Retina (tissue), 1 donor: Measurements from ENCODE around the gene P2RX4.
A peak's percentile ranks its signal among the peaks of the same experiment; 100 is the strongest.
"Not testable (repeated sequence)": the region's sequence is repeated elsewhere in the genome, so short reads cannot be mapped to it uniquely, and the experiment has no call there.

Source experiments
- DNase-seq: peaks from one replicate; pipeline ENCODE4 v3.0.0-alpha.2; 2016

The P2RX4 gene, protein sequence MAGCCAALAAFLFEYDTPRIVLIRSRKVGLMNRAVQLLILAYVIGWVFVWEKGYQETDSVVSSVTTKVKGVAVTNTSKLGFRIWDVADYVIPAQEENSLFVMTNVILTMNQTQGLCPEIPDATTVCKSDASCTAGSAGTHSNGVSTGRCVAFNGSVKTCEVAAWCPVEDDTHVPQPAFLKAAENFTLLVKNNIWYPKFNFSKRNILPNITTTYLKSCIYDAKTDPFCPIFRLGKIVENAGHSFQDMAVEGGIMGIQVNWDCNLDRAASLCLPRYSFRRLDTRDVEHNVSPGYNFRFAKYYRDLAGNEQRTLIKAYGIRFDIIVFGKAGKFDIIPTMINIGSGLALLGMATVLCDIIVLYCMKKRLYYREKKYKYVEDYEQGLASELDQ

DNA sequence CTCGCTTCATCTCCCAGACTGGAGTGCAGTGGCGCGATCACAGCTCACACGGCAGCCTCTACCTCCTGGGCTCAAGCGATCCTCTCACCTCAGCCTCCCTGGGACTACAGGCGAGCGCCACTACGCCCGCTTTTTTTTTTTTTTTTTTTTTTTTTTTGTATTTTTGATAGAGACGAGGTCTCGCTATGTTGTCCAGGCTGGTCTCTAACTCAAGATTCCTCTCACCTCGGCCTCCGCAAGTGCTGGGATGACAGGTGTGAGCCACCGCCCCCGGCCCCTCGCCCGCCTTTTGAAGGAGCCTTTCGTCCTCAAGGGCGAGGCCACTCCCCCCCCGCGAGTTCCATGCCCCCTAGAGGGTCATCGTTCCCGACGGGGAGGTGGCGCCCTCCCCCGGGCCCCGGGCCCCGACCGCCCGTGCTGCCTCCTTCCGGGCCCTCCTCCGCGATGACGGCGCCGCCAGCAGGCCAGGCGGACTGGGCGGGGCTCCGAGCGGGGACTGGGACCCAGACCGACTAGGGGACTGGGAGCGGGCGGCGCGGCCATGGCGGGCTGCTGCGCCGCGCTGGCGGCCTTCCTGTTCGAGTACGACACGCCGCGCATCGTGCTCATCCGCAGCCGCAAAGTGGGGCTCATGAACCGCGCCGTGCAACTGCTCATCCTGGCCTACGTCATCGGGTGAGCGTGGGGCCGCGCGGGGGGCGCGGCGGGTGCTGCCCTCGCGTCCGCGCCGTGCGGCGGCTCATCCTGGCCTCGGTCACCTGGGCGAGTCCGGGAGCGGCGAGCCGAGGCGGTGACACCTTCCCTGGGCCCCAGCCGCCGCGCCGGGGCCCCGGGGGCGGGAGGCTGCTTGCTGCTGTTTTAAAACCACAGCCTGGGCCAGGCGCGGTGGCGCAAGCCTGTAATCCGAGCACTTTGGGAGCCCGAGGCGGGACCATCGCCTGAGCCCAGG lies at the start of gene P2RX4:
P2RX4 (plus strand) TSS at position 506 of the 949 bp plus-strand sequence; CDS start at position 542, 36 bp downstream.
- DNase-seq, result peak; percentile 90

DNA sequence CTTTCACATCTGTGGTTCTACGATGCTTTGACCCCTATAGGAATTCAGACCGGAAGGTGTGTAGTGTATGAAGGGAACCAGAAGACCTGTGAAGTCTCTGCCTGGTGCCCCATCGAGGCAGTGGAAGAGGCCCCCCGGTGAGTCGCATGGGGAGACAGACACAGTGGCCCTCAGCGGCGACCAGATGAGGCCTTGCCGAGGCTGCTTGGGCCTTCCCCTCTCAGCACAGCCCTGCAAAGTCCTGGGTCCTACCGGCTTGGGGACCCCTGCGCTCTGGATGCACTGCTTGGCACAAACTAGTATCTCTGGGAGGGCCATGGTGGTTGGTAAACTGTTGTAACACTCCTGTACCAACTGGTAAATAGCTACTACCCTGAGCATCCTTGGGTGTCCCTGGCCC lies 47.5 kb upstream of the P2RX4 start:
- DNase-seq, result no peak

DNA sequence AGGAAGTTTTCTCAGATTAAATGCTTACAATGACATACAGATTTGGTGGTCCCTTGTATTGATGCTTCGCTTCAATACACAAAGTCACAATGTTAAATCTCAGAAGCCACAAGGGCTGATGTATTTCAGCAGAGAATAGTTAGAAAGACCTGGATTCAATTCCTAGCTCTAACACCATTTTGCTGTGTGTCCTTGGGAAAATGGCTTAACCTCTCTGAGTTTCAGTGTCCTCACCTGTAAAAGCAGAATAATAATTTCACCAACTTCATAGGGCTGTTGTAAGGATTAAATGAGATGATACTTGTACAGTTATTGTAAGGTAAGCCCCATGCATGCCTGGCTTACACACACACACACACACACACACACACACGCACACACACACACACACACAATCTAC lies 46.9 kb upstream of the P2RX4 start:
- DNase-seq, result no peak

DNA sequence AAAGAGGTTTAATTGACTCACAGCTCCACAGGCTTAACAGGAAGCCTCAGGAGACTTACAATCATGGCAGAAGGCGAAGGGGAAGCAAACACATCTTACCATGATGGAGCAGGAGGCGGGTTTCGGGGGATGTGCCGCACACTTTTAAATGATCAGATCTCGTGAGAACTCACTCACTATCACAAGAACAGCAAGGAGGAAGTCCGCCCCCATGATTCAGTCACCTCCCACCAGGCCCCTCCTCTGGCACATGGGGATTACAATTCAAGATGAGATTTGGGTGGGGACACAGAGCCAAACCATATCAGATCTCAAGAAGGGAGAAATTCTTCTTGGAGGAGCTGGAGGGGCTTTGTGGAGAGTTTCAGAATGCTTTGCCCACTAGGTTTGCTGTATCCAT lies 45.1 kb upstream of the P2RX4 start:
- not testable (repeated sequence) for DNase-seq

DNA sequence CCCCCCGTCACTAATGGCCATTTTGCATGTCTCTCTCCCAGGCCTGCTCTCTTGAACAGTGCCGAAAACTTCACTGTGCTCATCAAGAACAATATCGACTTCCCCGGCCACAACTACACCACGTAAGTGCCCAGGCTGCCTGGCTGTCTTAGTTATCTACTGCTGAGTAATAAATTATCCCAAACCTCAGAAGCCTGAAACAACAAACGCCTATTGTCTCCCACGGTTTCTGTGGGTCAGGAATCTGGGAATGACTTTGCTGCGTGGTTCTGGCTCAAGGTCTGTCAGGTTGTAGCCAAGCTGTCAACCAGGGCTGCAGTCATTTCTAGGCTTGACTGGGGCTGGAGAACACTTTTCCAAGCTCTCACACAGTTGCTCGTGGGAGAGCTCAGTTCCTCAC lies 44.6 kb upstream of the P2RX4 start:
- no peak for DNase-seq

DNA sequence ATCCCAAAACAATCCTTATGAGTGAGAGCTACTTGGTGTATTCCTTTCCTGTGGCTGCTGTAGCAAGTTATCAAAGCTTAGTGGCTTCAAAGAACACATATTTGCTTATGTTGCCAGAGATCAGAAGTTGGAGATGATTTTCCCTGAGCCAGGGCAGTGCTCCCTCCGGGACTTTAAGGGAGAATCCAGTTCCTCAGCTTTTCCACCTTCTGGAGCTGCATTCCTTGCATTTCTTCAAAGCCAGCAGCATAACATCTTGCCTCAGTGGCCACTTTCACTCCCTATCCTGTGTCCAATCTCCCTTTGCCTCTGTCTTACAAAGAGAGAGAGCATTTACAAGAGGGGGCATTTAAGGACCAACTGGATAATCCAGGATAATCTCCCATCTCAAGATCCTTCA lies 43.6 kb upstream of the P2RX4 start:
- DNase-seq, result no peak

DNA sequence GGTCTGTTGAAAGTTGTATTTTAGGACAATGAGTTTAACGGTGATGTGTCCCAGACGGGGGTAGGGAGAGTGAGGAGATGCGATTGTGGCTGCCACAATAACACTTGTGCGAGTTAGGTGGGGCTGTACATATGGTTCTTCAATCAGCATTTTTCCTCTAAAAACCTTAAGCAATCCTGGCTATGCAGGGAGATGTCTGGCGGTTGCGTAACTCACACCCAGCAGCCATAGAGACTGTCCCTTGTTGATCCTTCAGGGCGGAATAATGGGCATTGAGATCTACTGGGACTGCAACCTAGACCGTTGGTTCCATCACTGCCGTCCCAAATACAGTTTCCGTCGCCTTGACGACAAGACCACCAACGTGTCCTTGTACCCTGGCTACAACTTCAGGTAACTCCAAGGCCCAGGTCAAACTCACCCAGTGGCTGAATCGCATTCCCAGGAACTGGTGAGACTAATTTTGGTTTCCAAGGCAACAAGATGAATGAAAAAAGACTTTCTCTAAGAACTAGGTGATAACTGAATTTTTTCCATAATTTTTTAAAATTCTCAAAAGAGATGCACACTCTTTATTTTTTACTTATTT lies 42.6 kb upstream of the P2RX4 start:
- DNase-seq, result no peak

DNA sequence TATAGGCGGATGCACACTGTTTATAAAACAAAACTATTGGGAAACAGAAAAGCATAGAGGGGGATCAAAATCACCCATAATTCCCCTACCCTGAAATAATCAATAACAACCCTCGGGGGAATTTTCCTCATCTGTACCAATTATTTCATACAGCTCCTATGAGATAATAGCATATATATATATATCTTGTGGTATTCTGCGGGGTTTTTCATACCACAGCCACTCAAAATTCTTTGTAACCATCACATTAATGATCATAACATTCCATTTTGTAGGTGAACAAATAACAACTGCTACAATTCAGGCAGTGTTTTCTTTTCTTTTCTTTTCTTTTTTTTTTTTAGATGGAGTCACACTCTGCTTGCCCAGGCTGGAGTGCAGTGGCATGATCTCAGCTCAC lies 42.0 kb upstream of the P2RX4 start:
- no peak for DNase-seq

DNA sequence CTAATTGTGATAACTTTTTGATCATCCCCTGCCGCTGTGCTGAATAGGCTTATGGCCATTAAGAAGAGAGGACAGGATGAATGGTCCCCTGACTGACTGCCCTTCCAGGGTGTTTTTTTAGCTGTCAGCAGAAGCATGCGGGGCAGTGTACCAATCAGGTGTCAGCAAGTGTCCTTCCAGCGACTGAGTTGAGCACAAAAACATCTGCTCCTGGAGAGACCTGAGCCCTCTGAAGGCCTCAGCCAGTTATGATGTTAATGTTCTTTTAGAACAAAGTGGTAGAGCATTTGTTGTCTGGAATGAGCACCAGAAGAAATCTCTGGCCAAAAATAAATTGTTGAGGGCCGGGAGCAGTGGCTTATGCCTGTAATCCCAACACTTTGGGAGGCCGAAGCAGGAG lies 39.8 kb upstream of the P2RX4 start:
- DNase-seq, result no peak

DNA sequence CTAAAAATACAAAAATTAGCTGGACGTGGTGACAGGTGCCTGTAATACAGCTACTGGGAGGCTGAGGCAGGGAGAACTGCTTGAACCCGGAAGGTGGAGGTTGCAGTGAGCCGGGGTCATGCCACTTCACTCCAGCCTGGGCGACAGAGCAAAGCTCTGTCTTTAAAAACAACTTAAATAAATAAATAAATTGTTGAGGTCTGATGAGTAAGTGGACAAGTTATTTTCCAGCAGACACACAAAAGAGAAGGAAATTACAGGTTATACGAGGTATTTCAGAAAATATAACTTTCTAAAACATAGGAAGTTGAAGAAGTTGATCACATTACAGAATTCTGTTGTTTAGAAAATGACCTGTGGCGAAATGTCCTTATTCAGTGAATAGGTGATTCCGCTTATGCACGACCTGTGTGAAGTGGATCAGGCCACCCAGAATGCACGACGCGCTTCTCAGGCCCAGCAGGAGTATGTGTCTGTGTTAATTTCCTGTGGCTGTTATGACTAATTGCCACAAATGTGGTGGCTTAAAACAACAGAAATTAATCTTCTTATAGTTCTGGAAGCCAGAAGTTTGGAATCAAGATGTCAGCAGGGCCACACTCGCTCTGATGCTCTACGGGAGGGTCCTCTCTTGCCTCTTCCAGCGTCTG lies 39.2 kb upstream of the P2RX4 start:
- no peak for DNase-seq

DNA sequence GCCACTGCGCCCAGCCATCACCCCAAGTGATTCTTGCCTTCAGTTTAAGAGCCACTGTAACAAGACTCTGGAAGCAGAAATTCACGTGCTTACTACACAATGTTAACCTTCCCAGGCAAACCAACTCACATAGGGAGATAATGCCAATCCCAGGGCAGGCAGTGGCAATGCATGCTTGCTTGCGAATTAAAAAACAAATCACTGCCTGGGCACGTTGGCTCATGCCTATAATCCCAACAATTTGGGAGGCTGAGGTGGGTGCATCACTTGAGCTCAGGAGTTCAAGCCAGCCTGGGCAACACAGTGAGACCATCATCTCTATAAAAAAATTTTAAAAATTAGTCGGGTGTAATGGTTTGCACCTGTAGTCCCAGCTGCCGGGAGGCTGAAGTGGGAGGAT lies 37.8 kb upstream of the P2RX4 start:
- no peak for DNase-seq

DNA sequence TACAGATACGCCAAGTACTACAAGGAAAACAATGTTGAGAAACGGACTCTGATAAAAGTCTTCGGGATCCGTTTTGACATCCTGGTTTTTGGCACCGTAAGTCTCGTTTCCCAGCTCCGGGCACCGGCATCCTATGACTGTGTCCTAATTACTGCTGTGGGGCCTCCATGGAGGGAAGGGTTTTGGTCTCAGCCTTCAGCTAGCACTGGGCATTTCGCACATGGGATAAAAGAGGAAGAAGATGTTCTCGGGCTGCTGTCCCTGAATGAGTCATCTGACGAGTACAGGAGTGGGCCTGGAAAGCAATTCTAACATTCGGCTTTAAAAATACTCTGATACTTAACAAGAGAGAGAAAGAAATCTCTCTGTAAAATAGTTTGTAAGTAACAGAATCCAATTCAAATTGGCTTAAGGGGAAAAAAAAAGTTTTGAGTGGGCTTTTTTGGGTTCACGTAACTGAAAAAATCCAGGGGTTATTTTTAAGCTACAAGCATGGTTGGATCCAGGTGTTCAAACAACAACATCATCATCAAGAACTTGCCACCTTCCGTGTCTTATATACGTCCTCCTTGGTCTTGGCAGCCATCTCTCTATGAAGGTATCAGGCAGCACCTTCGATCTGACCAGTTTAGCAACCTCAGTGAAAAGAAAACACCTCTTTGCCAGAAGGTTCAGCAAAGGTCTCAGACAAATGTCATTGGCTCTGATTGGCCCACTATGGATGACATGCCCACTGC lies 34.4 kb upstream of the P2RX4 start:
- no peak for DNase-seq

DNA sequence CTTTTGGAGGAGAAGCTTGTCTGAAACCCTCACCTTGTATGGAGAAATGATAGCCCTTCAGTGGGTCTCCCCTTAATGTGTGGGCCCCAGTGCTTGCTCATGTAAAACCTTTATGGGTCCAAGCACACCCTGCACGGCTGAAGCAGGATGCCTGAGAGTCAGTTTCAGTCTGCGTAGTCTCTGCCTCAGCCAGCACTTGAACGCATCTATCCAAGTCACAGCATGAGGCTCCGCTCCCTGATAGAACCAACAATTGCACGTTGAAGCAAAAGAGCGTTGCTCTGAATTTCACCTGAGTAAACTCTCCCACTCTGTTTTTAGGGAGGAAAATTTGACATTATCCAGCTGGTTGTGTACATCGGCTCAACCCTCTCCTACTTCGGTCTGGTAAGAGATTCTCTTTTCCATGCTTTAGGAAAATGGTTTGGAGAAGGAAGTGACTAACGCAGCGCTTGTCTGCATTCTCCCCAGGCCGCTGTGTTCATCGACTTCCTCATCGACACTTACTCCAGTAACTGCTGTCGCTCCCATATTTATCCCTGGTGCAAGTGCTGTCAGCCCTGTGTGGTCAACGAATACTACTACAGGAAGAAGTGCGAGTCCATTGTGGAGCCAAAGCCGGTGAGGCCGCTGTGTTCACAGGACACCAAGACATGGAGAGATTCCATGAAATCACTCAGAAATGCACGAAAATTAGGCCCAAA lies 33.0 kb upstream of the P2RX4 start:
- DNase-seq, result no peak

DNA sequence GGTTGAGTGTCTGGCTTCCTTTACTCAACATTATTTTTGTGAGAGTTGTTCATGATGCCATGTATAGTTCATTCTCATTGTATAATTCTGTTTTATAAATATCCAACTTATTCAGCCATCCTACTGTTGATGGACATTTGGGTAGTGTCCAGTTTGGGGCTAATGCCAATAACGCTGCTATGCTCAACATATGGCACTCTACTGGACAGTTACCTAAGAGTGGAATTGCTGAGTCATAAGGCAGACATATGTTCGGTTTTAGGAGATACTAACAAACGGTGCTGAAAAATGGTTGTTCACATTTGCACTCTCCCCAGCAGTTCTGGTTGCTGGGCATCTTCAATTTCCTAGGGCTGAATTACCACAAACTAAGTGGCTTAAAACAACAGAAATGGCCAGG lies 28.7 kb upstream of the P2RX4 start:
- no peak for DNase-seq

DNA sequence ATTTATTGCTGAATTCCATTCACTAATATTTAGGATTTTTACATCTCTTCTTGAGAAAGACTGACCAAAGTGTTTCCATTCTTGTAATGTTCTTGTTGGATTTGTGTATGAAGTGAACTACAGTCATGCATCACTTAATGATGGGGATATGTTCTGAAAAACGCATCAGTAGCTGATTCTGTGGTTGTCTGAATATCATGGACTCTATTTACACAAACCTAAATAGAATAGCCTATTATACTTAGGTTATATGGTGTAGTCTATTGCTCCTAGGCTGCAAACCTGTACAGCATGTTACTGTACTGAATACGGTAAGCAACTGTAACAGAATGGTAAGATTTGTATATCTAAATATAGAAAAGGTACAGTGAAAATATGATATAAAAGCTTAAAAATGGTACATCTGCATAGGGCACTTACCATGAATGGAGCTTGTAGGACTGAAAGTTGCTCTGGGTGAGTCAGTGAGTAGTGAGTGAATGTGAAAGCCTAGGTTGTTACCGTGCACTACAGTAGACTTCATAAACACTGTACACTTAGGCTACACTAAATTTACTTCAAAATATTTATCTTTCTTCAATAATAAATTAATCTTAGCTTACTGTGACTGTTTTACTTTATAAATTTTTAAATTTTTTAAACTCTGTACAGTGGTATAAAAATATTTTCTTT lies 27.6 kb upstream of the P2RX4 start:
- DNase-seq, result no peak

DNA sequence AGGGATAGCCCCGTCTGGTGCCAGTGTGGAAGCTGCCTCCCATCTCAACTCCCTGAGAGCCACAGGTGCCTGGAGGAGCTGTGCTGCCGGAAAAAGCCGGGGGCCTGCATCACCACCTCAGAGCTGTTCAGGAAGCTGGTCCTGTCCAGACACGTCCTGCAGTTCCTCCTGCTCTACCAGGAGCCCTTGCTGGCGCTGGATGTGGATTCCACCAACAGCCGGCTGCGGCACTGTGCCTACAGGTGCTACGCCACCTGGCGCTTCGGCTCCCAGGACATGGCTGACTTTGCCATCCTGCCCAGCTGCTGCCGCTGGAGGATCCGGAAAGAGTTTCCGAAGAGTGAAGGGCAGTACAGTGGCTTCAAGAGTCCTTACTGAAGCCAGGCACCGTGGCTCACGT lies 25.5 kb upstream of the P2RX4 start:
- no peak for DNase-seq

DNA sequence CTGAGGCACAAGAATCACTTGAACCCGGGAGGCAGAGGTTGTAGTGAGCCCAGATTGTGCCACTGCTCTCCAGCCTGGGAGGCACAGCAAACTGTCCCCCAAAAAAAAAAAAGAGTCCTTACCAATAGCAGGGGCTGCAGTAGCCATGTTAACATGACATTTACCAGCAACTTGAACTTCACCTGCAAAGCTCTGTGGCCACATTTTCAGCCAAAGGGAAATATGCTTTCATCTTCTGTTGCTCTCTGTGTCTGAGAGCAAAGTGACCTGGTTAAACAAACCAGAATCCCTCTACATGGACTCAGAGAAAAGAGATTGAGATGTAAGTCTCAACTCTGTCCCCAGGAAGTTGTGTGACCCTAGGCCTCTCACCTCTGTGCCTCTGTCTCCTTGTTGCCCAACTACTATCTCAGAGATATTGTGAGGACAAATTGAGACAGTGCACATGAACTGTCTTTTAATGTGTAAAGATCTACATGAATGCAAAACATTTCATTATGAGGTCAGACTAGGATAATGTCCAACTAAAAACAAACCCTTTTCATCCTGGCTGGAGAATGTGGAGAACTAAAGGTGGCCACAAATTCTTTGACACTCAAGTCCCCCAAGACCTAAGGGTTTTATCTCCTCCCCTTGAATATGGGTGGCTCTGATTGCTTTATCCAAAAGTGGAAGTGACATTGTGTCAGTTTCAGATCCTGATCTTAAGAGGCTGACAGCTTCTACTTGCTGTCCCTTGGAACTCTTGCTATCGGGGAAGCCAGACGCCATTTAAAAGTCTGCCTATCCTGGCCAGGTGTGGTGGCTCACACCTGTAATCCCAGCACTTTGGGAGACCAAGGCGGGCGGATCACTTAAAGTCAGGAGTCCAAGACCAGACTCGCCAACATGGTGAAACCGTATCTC lies 24.7 kb upstream of the P2RX4 start:
- DNase-seq, result no peak

DNA sequence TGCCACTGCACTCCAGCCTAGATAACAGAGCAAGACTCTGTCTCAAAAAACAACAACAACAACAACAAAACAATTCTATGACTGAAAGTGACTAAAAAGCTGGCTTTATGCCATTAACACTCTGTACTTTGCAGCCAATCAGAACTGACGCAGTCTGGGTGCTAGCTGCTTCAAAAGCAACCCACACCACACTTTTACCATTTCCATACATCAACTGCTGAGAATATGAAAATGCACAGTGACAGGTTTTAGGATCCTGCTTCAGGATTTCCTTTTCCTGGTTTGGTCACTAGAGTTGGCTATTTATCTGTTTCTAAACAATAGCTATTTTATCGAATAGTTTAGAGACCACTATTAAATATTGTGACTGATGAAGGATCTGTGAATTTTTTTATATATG lies 23.1 kb upstream of the P2RX4 start:
- DNase-seq, result no peak

DNA sequence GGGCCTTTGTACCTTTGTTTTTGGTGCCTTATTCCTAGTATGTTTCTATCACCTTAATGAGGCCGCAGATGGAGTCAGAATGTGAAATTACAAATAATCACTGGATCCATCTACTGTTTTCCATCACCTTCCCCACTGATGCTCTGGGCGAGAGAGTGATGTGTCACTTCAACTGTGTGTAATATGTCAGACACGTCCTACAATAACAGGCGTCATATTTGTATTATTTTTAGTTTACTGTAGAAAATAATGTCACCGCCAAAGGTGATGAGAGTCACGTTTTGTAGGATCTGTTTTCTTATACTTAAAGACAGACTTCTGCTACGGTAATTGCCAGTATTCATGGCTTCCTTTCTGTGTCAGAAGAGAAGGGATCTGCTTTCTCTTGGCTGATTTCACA lies 22.4 kb upstream of the P2RX4 start:
- no peak for DNase-seq

DNA sequence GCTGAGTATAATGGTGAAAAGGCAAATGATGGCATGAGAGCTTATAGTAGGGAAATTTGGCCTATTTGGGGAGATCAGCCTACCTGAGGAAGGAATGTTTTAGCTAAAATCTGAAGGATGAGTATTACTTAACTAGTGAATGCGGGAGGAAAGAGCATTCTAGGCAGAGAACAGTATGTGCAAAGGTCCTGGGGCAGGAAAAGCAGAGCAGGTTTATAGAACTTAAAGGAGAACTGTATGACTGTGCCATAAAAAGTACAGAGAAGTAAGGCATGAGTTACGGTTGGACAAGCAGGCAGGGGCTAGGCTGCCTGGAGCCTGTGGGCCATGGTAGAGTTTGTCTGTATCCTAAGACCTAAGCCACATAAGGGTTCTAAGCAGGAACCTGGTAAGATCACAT lies 21.7 kb upstream of the P2RX4 start:
- DNase-seq, result no peak
